Thyroid gland (tissue), 4 donors: Measurements from ENCODE around the gene TSPAN4.

ENCODE experiments used
- CTCF ChIP-seq, 6 experiments: fragments of 200-600 bp in 3 of 6; fragments of 450-650 bp in 3 of 6; sonication (generic) in 3 of 6; IDR thresholded peaks; one replicate each; pipeline ENCODE4 v1.5.1; 2016 to 2019; ENCODE audit warnings: antibody characterized with exemption in 6 of 6, mild to moderate bottlenecking in 2 of 6, inconsistent platforms in 1 of 6, moderate library complexity in 1 of 6
- POLR2A ChIP-seq, 2 donors: fragments of 450-650 bp; IDR thresholded peaks; one replicate each; pipeline ENCODE4 v1.6.1; 2017; ENCODE audit warnings: antibody characterized with exemption in 2 of 2, mild to moderate bottlenecking in 2 of 2, moderate library complexity in 1 of 2

GRCh38 chr11:858053-858761 is 15.6 kb downstream of the TSPAN4 start:
- TF ChIP-seq POLR2A (IDR thresholded peaks at IDR 0.05), result no peak
- TF ChIP-seq CTCF (IDR thresholded peaks at IDR 0.05), result no peak
